ENCODE results near the gene GRID1. TPM values are rescaled to one million over a fixed set of nuclear protein-coding genes. Genes with fewer than 3 reads are reported as not detected.

Gene GRID1
- total and polyA plus RNA-seq, 10 of the 15 experiments (the other 5 are each of a cell fraction or from before 2014, with no cell fraction given), result 0.04 to 0.62 (median 0.08) TPM; not detected in 5

DNA sequence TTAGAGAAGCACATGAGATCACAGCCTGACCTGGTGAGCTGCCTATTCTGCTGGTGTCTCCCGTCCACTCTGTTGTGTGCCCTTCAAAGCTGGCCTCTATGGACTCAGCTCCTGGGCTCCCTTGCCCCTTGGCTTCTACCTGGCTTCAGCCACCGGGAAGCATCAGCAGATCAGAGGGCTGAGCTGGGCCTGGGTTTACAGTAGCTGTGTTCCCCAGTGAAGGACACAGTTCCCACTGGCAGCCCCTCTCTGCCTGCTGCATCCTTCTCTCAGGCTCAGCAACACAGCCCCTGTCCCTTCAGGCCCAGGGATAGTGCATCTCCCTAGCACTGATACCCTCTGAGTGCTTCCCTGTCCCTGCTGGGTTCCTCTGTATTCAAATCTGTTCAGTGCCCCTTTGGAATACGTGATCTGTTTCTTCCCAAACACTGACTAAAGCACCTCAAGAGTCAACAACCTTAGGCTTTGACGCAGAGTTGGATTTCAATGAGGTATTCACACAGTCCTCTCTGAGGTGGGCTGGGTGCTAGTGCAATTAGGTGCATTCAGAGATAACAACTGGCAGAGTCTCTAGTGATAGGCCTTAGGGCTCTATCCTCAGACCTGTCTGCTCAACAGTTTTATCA, 109.8 kb downstream of the GRID1 start:
- TF ChIP-seq NR2F1 (conservative IDR thresholded peaks at IDR 0.05), result no peak
- TF ChIP-seq, protein P1, sequence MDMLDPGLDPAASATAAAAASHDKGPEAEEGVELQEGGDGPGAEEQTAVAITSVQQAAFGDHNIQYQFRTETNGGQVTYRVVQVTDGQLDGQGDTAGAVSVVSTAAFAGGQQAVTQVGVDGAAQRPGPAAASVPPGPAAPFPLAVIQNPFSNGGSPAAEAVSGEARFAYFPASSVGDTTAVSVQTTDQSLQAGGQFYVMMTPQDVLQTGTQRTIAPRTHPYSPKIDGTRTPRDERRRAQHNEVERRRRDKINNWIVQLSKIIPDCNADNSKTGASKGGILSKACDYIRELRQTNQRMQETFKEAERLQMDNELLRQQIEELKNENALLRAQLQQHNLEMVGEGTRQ (IDR thresholded peaks at IDR 0.05; ENCODE audit: borderline replicate concordance, low read depth, low read length), result no peak
- intact Hi-C loops (cut with micrococcal nuclease; ENCODE audit: unreplicated experiment) (no loop called here), in situ Hi-C loops (cut with MboI) (no loop called here)
- no peaks in the 10 kb centered on the region for H3K4me1 ChIP-seq (ENCODE audit: control insufficient read depth, insufficient read depth, low read length)
- H3K27ac ChIP-seq (ENCODE audit: control insufficient read depth, insufficient read depth), result no peak overlapping the region
- DNase-seq (ENCODE audit: low read depth, low spot score), result no peak
- H3K36me3 ChIP-seq (ENCODE audit: control insufficient read depth in 2 of 2, insufficient read depth in 2 of 2, low read length in 1 of 2), result no peaks in the 10 kb centered on the region
- no TSS peak for BruUV-seq (replicated peaks)
- WGBS (ENCODE audit: insufficient coverage, insufficient replicate concordance, low lambda C conversion rate, missing lambda C conversion rate), result 15% methylated on average over 4 of the region's 4 CpGs
- SMC1A ChIA-PET (ENCODE audit: uncharacterized antibody, unreplicated experiment), result no interaction called here
- no peak for ATAC-seq
- H3K9ac ChIP-seq (ENCODE audit: control insufficient read depth, insufficient read depth, low read length), result no peak overlapping the region
- peaks cover 0 to 2% of the 10 kb centered on the region in 2 experiments; a peak in 1 of 4 replicates for H3K27me3 ChIP-seq (replicated peaks in 1 of 2; ENCODE audit: control insufficient read depth in 2 of 2, insufficient read depth in 2 of 2, low read length in 1 of 2)
- RAD21 ChIA-PET (ENCODE audit: unreplicated experiment), result no interaction called here
- CTCF ChIA-PET, result no interaction called here
- no peak for FAIRE-seq
- no peaks in the 10 kb centered on the region for H4K20me1 ChIP-seq (ENCODE audit: control insufficient read depth, insufficient read depth)
- H3K4me2 ChIP-seq (ENCODE audit: control insufficient read depth, insufficient read depth), result no peak overlapping the region
- POLR2A ChIA-PET, result no interaction called here
- H2AFZ ChIP-seq (ENCODE audit: control insufficient read depth, low read depth, low read length), result no peak overlapping the region
- no peak overlapping the region for H3K4me3 ChIP-seq
- no peaks in the 10 kb centered on the region for H3K79me2 ChIP-seq (ENCODE audit: control insufficient read depth, insufficient read depth, low read length)
- H3K9me3 ChIP-seq (replicated peaks; ENCODE audit: control insufficient read depth, insufficient read depth, low read length), result no peaks in the 10 kb centered on the region

DNA sequence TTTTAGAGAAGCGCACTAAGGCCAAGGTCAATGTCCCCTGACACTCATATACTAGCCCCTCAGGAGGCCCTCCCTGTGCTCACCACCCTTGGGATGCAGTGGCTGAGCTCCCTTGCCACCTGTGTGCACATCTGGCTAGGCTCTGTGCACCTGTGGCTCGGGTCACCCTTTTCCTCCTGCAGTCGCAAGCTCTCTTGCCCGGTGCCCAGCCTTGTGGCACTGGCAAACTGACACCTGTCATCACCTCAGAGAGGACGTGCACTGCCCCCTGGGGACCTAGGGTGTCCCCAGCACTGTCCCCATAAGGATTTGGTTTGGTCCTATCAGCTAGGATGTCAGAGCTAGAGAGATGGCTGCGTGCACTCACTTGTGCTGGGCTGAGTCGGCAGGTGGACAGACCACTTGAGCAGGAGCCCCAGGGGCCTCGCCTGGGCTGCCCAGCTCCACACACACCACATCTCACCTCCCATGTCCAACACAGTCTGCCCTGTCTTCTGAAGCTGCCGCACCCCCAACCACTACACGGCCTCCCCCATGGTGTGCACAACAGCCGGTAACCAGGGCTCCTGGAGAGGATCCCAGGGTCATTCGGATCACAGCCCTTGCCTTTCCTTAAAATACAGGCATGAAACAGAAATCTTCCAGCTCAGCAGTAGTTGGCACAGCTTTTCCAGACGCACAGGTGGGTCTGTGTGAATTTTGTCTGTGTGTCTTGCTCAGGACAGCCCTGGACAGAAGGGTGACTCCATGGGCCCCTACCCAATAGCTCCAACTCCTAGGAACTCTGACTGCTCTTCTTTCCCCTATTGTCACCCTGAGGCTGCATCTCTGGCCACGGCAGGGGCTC, 111.0 kb downstream of the GRID1 start:
- no TSS peak for BruUV-seq (replicated peaks)
- H3K9ac ChIP-seq (ENCODE audit: control insufficient read depth, insufficient read depth, low read length), result no peak overlapping the region
- ChIA-PET RAD21 (ENCODE audit: unreplicated experiment) (no interaction called here), CTCF (no interaction called here), SMC1A (ENCODE audit: uncharacterized antibody, unreplicated experiment) (no interaction called here), POLR2A (no interaction called here)
- H3K27ac ChIP-seq (ENCODE audit: control insufficient read depth, insufficient read depth), result no peak overlapping the region
- no peak overlapping the region for H2AFZ ChIP-seq (ENCODE audit: control insufficient read depth, low read depth, low read length)
- FAIRE-seq, result no peak
- no peaks in the 10 kb centered on the region for H4K20me1 ChIP-seq (ENCODE audit: control insufficient read depth, insufficient read depth)
- no peaks in the 10 kb centered on the region for H3K9me3 ChIP-seq (replicated peaks; ENCODE audit: control insufficient read depth, insufficient read depth, low read length)
- ATAC-seq, result no peak
- no peak overlapping the region for H3K4me3 ChIP-seq
- TF ChIP-seq HDAC2 (IDR thresholded peaks at IDR 0.05) (no peak), ZNF207 (IDR thresholded peaks at IDR 0.05; ENCODE audit: borderline replicate concordance) (no peak), JUND (IDR thresholded peaks at IDR 0.05; ENCODE audit: low read depth, low read length) (no peak), ZNF384 (IDR thresholded peaks at IDR 0.05; ENCODE audit: borderline replicate concordance, low read depth, low read length) (no peak), HCFC1 (IDR thresholded peaks at IDR 0.05; ENCODE audit: low read length) (no peak), CBX3 (IDR thresholded peaks at IDR 0.05; ENCODE audit: borderline replicate concordance, low read depth) (no peak), SUPT20H (IDR thresholded peaks at IDR 0.05; ENCODE audit: borderline replicate concordance, control insufficient read depth, low read depth, low read length) (no peak), RAD21 (IDR thresholded peaks at IDR 0.05; ENCODE audit: insufficient read depth, low read depth, low read length) (no peak), NR2C1 (IDR thresholded peaks at IDR 0.05) (no peak), BCL11A (IDR thresholded peaks at IDR 0.05; ENCODE audit: low read depth, low read length) (no peak), FOS (IDR thresholded peaks at IDR 0.05; ENCODE audit: borderline replicate concordance, extremely low read depth, insufficient read length) (no peak), HDGF (IDR thresholded peaks at IDR 0.05) (no peak)
- TF ChIP-seq, protein P2, sequence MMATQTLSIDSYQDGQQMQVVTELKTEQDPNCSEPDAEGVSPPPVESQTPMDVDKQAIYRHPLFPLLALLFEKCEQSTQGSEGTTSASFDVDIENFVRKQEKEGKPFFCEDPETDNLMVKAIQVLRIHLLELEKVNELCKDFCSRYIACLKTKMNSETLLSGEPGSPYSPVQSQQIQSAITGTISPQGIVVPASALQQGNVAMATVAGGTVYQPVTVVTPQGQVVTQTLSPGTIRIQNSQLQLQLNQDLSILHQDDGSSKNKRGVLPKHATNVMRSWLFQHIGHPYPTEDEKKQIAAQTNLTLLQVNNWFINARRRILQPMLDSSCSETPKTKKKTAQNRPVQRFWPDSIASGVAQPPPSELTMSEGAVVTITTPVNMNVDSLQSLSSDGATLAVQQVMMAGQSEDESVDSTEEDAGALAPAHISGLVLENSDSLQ (IDR thresholded peaks at IDR 0.05), result no peak
- intact Hi-C loops (cut with micrococcal nuclease; ENCODE audit: unreplicated experiment), result no loop called here
- DNase-seq (ENCODE audit: low read depth, low spot score), result no peak
- H3K36me3 ChIP-seq (ENCODE audit: control insufficient read depth in 2 of 2, insufficient read depth in 2 of 2, low read length in 1 of 2), result no peaks in the 10 kb centered on the region
- H3K79me2 ChIP-seq (ENCODE audit: control insufficient read depth, insufficient read depth, low read length), result no peaks in the 10 kb centered on the region
- no peaks in the 10 kb centered on the region; a peak in 2 of 4 replicates for H3K27me3 ChIP-seq (replicated peaks in 1 of 2; ENCODE audit: control insufficient read depth in 2 of 2, insufficient read depth in 2 of 2, low read length in 1 of 2)
- in situ Hi-C loops (cut with MboI), result no loop called here
- H3K4me2 ChIP-seq (ENCODE audit: control insufficient read depth, insufficient read depth), result no peak overlapping the region
- H3K4me1 ChIP-seq (ENCODE audit: control insufficient read depth, insufficient read depth, low read length), result no peaks in the 10 kb centered on the region
- WGBS (ENCODE audit: insufficient coverage, insufficient replicate concordance, low lambda C conversion rate, missing lambda C conversion rate), result 28% methylated on average over 14 of the region's 14 CpGs
